Osteoblast (primary cell): Measurements from ENCODE around the gene SMIM29. TPM values are rescaled to one million over a fixed set of nuclear protein-coding genes. Genes with fewer than 3 reads are reported as not detected.

Source experiments
- DNase-seq: peaks from one replicate; pipeline ENCODE4 v3.0.0; 2011; ENCODE audit warnings: low spot score, mixed read lengths; ENCODE audit not compliant: insufficient read length; ENCODE audit errors: missing footprints
- H2AFZ ChIP-seq: 2 replicates; pipeline ENCODE4 v1.6.0; 2011; ENCODE audit warnings: mild to moderate bottlenecking, low read length
- H3K27ac ChIP-seq: 2 replicates; pipeline ENCODE4 v1.5.1; 2011; ENCODE audit warnings: mild to moderate bottlenecking, low read depth, low read length, moderate library complexity
- H3K27me3 ChIP-seq: 2 replicates; pipeline ENCODE4 v1.6.0; 2012; ENCODE audit warnings: mild to moderate bottlenecking, control low read depth, inconsistent platforms, low read length, moderate library complexity; ENCODE audit not compliant: insufficient read depth
- H3K36me3 ChIP-seq: 2 replicates; pipeline ENCODE4 v1.5.1; 2011; ENCODE audit warnings: mild to moderate bottlenecking, low read length, control low read depth, moderate library complexity; ENCODE audit not compliant: insufficient read depth
- H3K4me1 ChIP-seq: 2 replicates; pipeline ENCODE4 v1.5.1; 2011; ENCODE audit warnings: mild to moderate bottlenecking, low read length, control low read depth, moderate library complexity; ENCODE audit not compliant: insufficient read depth
- H3K4me2 ChIP-seq: 2 replicates; pipeline ENCODE4 v1.6.0; 2011; ENCODE audit warnings: mild to moderate bottlenecking, low read length; ENCODE audit not compliant: insufficient read depth
- H3K4me3 ChIP-seq: fragments of 200-600 bp; sonication (generic); 3 replicates; pipeline ENCODE4 v1.5.1; 2012; ENCODE audit warnings: mild to moderate bottlenecking, low read length, inconsistent platforms; ENCODE audit not compliant: insufficient read depth
- H3K79me2 ChIP-seq: 2 replicates; pipeline ENCODE4 v1.6.0; 2012; ENCODE audit warnings: mild to moderate bottlenecking, low read length, control low read depth, inconsistent platforms; ENCODE audit not compliant: insufficient read depth
- H3K9me3 ChIP-seq: 2 replicates; pipeline ENCODE4 v1.5.1; 2011; ENCODE audit warnings: low read depth, low read length, control low read depth
- H4K20me1 ChIP-seq: 2 replicates; pipeline ENCODE4 v1.6.0; 2012; ENCODE audit warnings: mild to moderate bottlenecking, low read length, control low read depth; ENCODE audit not compliant: insufficient read depth
- total RNA-seq: library from RNA; depleted of rRNA; stranded (reverse); fragments of >200 nt; gene quantifications from 2 replicates; pipeline ENCODE4 v1.2.3, GENCODE V29; 2012
- TF ChIP-seq, protein P1 (sequence below): IDR thresholded peaks from 2 replicates; pipeline ENCODE4 v1.5.1; 2011; ENCODE audit warnings: mild to moderate bottlenecking, low read depth, low read length, moderate library complexity; ENCODE audit errors: extremely low read depth

The SMIM29 gene
- total RNA-seq, 1 donor, result 35.1 TPM

DNA sequence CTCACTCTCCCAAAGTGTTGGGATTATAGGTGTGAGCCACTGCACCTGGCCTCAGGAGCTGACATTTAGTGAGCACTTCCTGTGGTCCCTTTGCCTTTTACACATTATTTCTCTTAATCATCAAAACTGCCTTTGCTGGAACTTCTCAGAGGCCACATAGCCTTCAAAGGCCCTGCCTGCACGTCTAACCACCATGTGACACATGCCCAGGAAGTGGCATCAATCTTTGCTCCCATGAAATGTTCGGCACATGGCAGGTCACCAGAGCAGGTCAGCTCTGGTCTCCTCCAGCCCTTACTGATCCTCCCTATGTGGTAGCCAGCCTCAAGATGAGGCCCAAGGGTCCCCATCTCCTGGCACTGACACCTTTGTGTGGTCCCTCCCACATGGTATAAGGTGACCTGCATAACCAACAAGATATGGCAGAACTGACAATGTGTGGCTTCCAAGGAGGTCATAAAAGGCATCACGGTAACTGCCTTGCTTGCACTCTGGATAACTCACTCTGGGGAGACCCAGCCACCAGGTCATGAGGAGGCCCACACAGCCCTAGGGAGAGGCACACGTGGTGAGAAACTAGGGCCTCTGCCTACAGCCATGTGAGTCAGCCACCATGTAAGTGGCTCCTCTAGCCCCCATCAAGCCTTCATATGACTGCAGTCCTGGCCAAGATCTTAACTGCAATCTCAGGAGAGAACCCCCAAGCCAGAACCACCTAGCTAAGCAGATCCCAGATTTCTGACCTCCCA, 40.9 kb downstream of the SMIM29 start:
- Histone ChIP-seq H3K4me2 (no peak overlapping the region), H3K36me3 (no peaks in the 10 kb centered on the region), H3K9me3 (no peaks in the 10 kb centered on the region), H3K79me2 (no peaks in the 10 kb centered on the region), H3K4me1 (no peaks in the 10 kb centered on the region), H3K27ac (no peak overlapping the region), H3K27me3 (no peaks in the 10 kb centered on the region), H3K4me3 (no peak overlapping the region), H2AFZ (no peak overlapping the region), H4K20me1 (no peaks in the 10 kb centered on the region)
- TF ChIP-seq, protein P1, sequence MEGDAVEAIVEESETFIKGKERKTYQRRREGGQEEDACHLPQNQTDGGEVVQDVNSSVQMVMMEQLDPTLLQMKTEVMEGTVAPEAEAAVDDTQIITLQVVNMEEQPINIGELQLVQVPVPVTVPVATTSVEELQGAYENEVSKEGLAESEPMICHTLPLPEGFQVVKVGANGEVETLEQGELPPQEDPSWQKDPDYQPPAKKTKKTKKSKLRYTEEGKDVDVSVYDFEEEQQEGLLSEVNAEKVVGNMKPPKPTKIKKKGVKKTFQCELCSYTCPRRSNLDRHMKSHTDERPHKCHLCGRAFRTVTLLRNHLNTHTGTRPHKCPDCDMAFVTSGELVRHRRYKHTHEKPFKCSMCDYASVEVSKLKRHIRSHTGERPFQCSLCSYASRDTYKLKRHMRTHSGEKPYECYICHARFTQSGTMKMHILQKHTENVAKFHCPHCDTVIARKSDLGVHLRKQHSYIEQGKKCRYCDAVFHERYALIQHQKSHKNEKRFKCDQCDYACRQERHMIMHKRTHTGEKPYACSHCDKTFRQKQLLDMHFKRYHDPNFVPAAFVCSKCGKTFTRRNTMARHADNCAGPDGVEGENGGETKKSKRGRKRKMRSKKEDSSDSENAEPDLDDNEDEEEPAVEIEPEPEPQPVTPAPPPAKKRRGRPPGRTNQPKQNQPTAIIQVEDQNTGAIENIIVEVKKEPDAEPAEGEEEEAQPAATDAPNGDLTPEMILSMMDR, result no peak
- peak; percentile 82 for DNase-seq

DNA sequence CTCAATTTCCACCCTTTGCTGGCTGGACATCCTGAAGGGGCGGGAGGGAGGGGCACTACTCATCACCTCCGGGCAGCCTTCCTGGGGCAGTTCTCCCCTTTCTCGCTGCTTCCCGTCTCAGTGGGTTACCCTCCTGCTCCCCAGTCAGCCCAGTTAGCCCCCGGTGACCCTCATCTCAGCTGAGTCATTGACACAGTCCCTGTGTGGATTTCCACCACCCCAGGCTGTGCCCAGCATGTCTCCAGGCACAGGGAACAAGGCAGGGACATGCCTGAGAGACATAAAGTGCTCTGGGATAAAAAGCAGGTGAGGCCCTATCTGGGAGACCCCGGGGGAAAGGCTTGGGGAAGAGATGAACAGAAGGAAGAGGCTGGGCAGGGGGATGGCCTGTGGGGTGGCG, 42.1 kb downstream of the SMIM29 start:
- TF ChIP-seq, protein P1, result no peak
- H3K79me2 ChIP-seq, result no peaks in the 10 kb centered on the region
- no peak overlapping the region for H3K4me2 ChIP-seq
- no peak overlapping the region for H2AFZ ChIP-seq
- H4K20me1 ChIP-seq, result no peaks in the 10 kb centered on the region
- no peaks in the 10 kb centered on the region for H3K4me1 ChIP-seq
- no peaks in the 10 kb centered on the region for H3K9me3 ChIP-seq
- no peaks in the 10 kb centered on the region for H3K27me3 ChIP-seq
- no peak overlapping the region for H3K27ac ChIP-seq
- H3K4me3 ChIP-seq, result no peak overlapping the region
- H3K36me3 ChIP-seq, result no peaks in the 10 kb centered on the region
- no peak for DNase-seq

DNA sequence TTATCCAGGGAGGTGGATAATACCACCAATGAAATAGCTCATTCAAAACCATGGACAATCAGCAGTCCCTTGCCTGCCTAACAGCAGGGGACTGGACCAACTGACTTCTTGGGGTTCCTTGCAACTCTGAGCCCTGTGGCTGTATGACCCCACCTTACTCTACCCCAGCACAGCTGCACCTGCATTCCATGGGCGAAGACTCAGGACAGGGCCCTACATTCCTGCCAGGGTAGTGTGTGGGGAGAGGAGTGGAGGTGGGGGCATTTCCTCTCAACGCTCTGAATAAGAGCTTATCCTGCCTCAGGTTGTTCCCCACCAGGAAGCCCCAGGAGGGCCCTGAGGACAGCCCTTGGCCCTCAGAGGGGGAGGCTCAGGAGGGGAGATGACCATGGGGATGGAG, 42.9 kb downstream of the SMIM29 start:
- Histone ChIP-seq H3K36me3 (no peaks in the 10 kb centered on the region), H2AFZ (no peak overlapping the region), H3K79me2 (no peaks in the 10 kb centered on the region), H4K20me1 (no peaks in the 10 kb centered on the region), H3K27ac (no peak overlapping the region), H3K27me3 (no peaks in the 10 kb centered on the region), H3K4me2 (no peak overlapping the region), H3K4me3 (no peak overlapping the region), H3K4me1 (no peaks in the 10 kb centered on the region), H3K9me3 (no peaks in the 10 kb centered on the region)
- TF ChIP-seq, protein P1, result no peak
- DNase-seq, result no peak

DNA sequence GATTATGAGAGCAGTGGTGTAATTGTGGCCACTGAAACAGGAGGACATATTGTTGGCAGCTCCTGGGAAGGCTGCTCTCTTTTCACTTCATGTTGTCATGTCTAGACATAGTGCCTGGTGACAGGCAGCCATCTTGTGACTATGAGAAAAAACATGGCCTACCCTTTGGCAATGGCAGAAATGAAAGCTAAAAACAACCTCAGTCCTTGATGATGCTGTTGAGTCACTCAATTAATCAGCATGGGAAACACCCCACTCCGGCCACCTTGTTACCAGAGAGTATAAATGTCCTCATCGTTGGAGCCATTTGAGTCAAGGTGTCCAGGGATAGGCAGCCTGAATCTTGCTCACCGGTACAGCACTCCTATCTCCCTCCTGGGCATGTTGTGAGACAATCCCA, 43.3 kb downstream of the SMIM29 start:
- no peak for DNase-seq
- H2AFZ ChIP-seq, result peak overlapping the region; percentile 59

More for the DNA sequence above, 43.3 kb downstream of the SMIM29 start:
- H3K9me3 ChIP-seq, result no peaks in the 10 kb centered on the region
- no peak overlapping the region for H3K4me2 ChIP-seq
- H3K4me1 ChIP-seq, result no peaks in the 10 kb centered on the region
- H3K27me3 ChIP-seq, result no peaks in the 10 kb centered on the region
- H3K27ac ChIP-seq, result no peak overlapping the region
- no peaks in the 10 kb centered on the region for H4K20me1 ChIP-seq
- TF ChIP-seq, protein P1, result no peak
- H3K4me3 ChIP-seq, result no peak overlapping the region
- no peaks in the 10 kb centered on the region for H3K79me2 ChIP-seq
- no peaks in the 10 kb centered on the region for H3K36me3 ChIP-seq
